NCI-H1092 treated with DMSO at 0.1 percent for 48 hours (cell line): ENCODE measurements around the gene ATF3.
A peak's percentile ranks its signal among the peaks of the same experiment; 100 is the strongest.

Experiments used
- DNase-seq: peaks from one replicate; lab custom pipeline; 2025; lab: John Stamatoyannopoulos, UW

The ATF3 gene, protein sequence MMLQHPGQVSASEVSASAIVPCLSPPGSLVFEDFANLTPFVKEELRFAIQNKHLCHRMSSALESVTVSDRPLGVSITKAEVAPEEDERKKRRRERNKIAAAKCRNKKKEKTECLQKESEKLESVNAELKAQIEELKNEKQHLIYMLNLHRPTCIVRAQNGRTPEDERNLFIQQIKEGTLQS

DNA sequence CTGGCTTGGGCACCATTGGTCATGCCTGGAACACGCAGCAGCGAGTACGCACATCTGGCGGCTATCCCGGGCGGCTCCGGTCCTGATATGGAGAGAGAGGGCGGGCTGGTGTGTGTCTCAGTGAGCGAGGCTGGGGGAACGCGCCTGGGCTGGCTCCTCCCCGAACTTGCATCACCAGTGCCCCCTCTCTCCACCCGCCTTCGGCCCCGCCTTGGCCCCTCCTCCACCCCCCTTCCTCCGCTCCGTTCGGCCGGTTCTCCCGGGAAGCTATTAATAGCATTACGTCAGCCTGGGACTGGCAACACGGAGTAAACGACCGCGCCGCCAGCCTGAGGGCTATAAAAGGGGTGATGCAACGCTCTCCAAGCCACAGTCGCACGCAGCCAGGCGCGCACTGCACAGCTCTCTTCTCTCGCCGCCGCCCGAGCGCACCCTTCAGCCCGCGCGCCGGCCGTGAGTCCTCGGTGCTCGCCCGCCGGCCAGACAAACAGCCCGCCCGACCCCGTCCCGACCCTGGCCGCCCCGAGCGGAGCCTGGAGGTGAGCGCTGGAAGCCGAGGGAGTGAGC, at the start of gene ATF3:
ATF3 (plus strand) TSS at position 370 of the 567 bp plus-strand sequence. CDS start 6,261 bp downstream, outside the sequence.
- DNase-seq = peak; percentile 96

- DNase-seq = no peak
These were observed 48.6 kb upstream of the ATF3 start for GRCh38 chr1:212559929-212560328.

- DNase-seq = no peak
These were observed 47.6 kb upstream of the ATF3 start for GRCh38 chr1:212560933-212561460.

- DNase-seq = no peak
These were observed 47.0 kb upstream of the ATF3 start for GRCh38 chr1:212561501-212561931.

DNA sequence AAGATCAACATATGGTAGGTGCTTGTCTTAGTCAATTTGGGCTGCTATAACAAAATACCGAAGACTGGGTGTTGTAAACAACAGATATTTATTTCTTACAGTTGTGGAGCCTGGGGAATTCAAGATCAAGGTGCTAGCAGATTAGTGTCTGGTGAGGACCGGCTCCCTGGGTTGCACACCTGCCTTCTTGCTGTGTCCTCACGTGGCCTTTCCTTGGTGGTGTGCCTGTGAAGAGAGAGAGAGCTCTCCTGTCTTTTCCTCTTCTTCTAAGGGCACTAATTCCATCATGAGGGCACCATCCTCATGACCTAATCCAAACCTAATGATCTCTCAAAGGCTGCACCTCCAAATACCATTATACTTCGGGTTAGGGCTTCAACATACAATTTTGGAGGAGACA, 45.8 kb upstream of the ATF3 start:
- no peak for DNase-seq

GRCh38 chr1:212565079-212565478, 43.5 kb upstream of the ATF3 start:
- no peak for DNase-seq

DNA sequence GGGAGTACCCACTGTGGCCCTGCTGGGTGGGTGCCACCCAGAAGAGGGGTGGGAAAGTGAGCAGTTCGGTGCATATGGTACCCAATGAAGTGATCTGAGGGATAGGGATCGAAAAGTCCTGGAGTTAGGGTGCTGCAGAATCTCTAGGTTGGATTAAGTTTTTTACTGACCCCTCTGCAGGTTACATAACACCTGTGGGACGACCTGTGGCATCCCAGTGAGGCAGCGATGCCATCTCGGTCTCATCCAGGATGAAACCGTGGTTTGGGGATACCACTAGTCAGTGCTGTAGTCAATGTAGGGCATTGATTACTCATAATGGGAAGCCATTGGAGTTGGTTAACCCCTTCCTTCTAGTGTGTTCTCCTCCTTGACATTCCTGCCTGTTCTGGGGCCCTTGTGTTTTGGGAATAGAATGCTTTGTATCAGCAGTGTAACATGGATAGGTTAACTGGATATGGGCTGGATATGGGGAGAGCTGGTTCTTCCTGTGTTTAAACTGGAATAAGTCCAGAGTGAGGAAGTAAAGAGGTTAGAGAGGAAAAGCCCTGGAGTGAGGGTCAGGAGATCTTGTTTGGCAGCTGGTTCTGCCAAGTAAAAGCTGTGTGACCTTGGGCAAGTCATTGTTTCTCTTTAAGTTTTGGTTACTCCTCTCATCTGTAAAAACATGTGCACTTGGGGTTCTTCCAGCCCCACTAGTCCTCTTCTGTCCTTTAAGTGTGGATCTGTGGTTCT, 42.8 kb upstream of the ATF3 start:
- no peak for DNase-seq

GRCh38 chr1:212566522-212567479, 41.8 kb upstream of the ATF3 start:
- DNase-seq = peak; percentile 52

- no peak for DNase-seq
These were observed 40.9 kb upstream of the ATF3 start for GRCh38 chr1:212567638-212568037.

DNA sequence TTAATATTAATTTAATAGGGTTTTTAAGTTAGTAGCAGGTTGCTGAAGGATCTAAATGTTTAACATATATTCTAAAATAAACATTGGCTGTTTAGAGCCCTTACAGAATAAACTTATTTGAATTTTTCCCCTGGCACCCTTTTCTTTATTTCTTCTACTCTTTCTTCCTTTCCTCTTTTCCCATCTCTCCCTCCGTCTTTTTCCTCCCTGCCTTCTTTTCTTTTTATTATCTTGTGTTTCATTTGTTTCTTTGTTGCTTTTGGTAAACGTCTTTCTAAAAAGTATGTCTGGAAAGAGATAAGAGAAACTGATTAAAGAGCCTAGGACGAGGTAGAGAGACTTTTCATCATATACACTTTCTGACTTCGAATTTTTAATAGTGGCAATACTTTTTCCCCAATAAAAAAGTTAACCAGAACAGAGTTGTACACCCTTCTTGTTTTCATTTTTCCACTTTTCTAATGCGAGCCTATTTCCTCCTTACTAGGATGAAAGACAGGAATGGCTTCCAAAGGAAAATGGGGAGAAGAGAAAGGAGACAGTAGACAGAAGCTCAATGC, 39.5 kb upstream of the ATF3 start:
- no peak for DNase-seq

DNA sequence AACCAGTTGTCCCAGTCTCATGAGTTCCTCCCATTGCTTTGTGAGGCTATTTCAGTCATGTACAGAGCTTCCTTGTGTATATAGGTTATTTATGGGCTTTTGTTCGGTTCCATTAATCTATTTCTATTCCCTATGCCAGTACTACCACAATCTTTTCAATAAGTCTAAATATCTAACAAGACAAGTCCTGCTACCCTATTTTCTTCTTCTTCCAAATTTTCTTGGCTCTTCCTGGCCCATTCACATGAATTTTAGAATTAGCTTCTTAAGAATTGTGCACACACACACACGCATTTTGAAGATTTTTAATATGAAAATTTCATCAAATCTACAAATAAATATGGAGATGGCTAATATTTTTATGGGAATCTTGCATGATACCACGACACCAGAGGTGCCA, 33.8 kb upstream of the ATF3 start:
- DNase-seq = no peak

- DNase-seq = no peak
These were observed 33.2 kb upstream of the ATF3 start for GRCh38 chr1:212575333-212575732.

GRCh38 chr1:212578041-212578440, 30.5 kb upstream of the ATF3 start:
- no peak for DNase-seq

- DNase-seq = no peak
These were observed 27.5 kb upstream of the ATF3 start for GRCh38 chr1:212581034-212581433.

DNA sequence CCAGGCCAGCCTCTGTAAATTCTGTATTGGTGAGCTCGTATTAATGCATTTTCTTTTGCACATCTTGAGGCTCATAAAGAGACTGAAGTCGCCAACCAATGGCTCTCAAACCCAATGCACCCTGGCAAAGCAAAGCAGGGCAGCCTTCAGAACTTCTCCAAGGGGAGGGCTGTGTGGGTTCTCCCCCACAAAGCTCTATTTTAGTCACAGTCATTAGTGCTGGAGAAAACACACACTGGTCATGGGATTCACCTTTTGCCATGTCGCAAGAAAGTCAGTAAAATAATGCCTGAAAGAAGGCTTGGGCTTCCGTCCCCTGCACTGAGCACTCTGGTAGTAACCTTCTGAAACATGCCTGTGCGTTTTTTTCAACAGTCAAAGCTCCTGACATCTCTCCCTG, 26.3 kb upstream of the ATF3 start:
- no peak for DNase-seq

GRCh38 chr1:212582808-212583615, 25.5 kb upstream of the ATF3 start:
- DNase-seq = no peak

GRCh38 chr1:212583643-212584042, 24.9 kb upstream of the ATF3 start:
- no peak for DNase-seq

DNA sequence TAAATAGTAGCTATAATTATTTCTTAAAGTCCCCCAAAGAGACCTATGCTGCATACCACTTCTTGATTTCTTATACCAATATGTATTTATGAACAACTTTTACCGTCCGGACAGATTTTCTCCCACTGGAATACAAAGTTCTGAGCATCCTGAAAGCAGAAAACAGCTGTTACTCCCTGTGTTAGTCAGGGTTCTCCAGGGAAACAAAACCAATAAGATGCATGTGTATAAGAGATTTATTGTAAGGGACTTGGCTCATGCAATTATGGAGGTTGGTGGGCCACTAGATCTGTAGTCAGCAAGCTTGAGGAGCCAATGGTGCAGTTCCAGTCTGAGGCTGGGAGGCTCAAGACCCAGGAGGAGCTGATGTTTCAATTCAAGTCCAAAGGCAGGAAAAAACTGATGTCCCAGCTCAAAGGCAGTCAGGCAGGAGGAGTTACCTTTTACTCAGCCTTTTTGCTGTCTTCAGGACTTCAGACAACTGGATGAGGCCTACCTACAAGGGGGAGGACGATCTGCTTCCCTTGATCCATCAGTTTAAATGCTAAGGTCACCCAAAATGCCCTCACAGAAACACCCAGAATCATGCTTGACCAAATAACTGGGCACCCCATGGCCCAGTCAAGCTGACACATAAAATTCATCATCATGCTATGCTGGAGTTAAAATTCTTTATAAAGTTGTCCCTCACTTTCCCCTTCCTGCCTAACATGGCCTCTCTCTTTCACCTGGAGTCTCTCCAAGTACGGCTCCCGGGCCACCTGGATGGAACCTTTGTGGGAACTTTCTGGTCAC, 24.3 kb upstream of the ATF3 start:
- no peak for DNase-seq

DNA sequence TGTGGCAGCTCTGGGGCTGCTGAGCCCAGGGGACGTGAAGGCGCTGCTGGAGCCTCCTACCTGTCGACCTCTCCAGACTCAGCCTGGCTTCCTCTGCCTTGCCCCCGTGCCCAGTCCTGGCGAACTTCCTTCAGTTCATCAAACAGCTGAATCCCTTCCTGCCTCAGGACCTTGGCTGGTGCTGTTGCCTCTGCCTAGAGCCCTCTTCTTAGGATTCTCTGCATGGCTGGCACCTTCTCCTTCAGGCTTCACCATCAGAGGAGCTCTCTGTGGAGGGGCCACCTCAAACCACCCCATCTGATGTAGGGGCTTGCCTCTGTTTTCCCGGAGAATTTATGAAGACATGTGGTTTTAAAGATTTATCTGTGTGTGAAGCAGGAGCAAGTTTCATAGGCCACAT, 23.4 kb upstream of the ATF3 start:
- no peak for DNase-seq
